ENCODE measurements around the gene DRAXIN. TPM values are rescaled to one million over a fixed set of nuclear protein-coding genes. Genes with fewer than 3 reads are reported as not detected.

Gene DRAXIN
- total and polyA plus RNA-seq, 2 donors (not counting 3 experiments of a cell fraction or from before 2014, with no cell fraction given), result 0.44 to 3.2 TPM

- CTCF ChIA-PET, result interaction anchor here (1.4 to 3.4 kb wide), 3 partner anchors 21 to 648 kb away, joined by 5 to 17 read pairs (median 8); partner anchors contain the start of gene FBXO6
- POLR2A ChIA-PET, result no interaction called here
- FAIRE-seq, result no peak
Measured at GRCh38 chr1:11685210-11685752, 6.2 kb upstream of the DRAXIN start.

More at GRCh38 chr1:11685210-11685752, 6.2 kb upstream of the DRAXIN start:
- no peak for TF ChIP-seq CTCF (IDR thresholded peaks at IDR 0.05; ENCODE audit: extremely low read depth in 1 of 2, insufficient read depth in 1 of 2, low read depth in 1 of 2, low read length in 2 of 2)
- no peak for TF ChIP-seq FOS (IDR thresholded peaks at IDR 0.05; ENCODE audit: borderline replicate concordance, insufficient read depth, low read length)
- no peak for TF ChIP-seq JUN (IDR thresholded peaks at IDR 0.05; ENCODE audit: borderline replicate concordance, insufficient read depth, insufficient read length, low read depth)
- no peak for TF ChIP-seq POLR2A (IDR thresholded peaks at IDR 0.05; ENCODE audit: low read depth, low read length)
- no peak for TF ChIP-seq EZH2 (IDR thresholded peaks at IDR 0.05; ENCODE audit: borderline replicate concordance, low read depth, low read length, severe bottlenecking)
- TF ChIP-seq POLR2AphosphoS5 (IDR thresholded peaks at IDR 0.05; ENCODE audit: insufficient read depth, low read depth, low read length), result no peak
- TF ChIP-seq MYC (IDR thresholded peaks at IDR 0.05; ENCODE audit: low read depth, low read length), result no peak
- no peak for TF ChIP-seq GATA2 (IDR thresholded peaks at IDR 0.05; ENCODE audit: insufficient read depth, insufficient read length, low read depth, low read length)
- TF ChIP-seq MAX (IDR thresholded peaks at IDR 0.05; ENCODE audit: insufficient read depth, insufficient read length), result no peak
- intact Hi-C loops (cut with micrococcal nuclease) (no loop called here), dilution Hi-C loops (cut with MboI; ENCODE audit: extremely low pct_ligation_motif_present, low sequenced_read_pairs) (no loop called here)
- no peak overlapping the region for H3K9ac ChIP-seq (replicated peaks; ENCODE audit: extremely low read depth, insufficient read depth, low read length)
- H3K36me3 ChIP-seq (ENCODE audit: control insufficient read depth in 2 of 2, extremely low read depth in 1 of 2, insufficient read depth in 2 of 2, low read length in 2 of 2), result no peaks in the 10 kb centered on the region
- H2AFZ ChIP-seq (ENCODE audit: low read depth, low read length), result no peak overlapping the region
- H3K79me2 ChIP-seq (ENCODE audit: control insufficient read depth, insufficient read depth, low read length), result no peaks in the 10 kb centered on the region
- H3K9me3 ChIP-seq (replicated peaks; ENCODE audit: control insufficient read depth, insufficient read depth, low read length), result no peaks in the 10 kb centered on the region
- no peak overlapping the region for H3K4me2 ChIP-seq (ENCODE audit: insufficient read depth, low read length)
- no peak overlapping the region for H3K27ac ChIP-seq (ENCODE audit: insufficient read depth, low read depth, low read length)
- no peaks in the 10 kb centered on the region for H3K9me1 ChIP-seq (replicated peaks; ENCODE audit: control insufficient read depth, extremely low read depth, insufficient read depth, low read length)
- H3K4me3 ChIP-seq (replicated peaks in 1 of 3; ENCODE audit: insufficient read depth in 1 of 3, low read depth in 1 of 3, low read length in 3 of 3), result no peak overlapping the region
- no peaks in the 10 kb centered on the region for H4K20me1 ChIP-seq (replicated peaks; ENCODE audit: control insufficient read depth, extremely low read depth, insufficient read depth, low read length)
- H3K27me3 ChIP-seq (ENCODE audit: control insufficient read depth in 2 of 2, insufficient read depth in 2 of 2, low read length in 2 of 2), result peaks cover 14 to 20% of the 10 kb centered on the region in 2 experiments
- DNase-seq (ENCODE audit: low read depth, low spot score), result no peak
- BruUV-seq (replicated peaks), result no TSS peak
- peaks cover 6% of the 10 kb centered on the region for H3K4me1 ChIP-seq (ENCODE audit: control insufficient read depth, extremely low read depth, insufficient read depth, low read length)
